Ishikawa (cell line): Measurements from ENCODE around the gene CRYGN.

Experiments used
- CREB1 ChIP-seq: IDR thresholded peaks from 2 replicates; pipeline ENCODE4 v1.6.1; 2012; ENCODE audit warnings: low read depth
- REST ChIP-seq: IDR thresholded peaks from 2 replicates; pipeline ENCODE4 v1.6.1; 2012; ENCODE audit warnings: low read depth, mild to moderate bottlenecking
- TAF1 ChIP-seq: IDR thresholded peaks from 2 replicates; pipeline ENCODE4 v1.6.1; 2012; ENCODE audit warnings: low read depth, mild to moderate bottlenecking

GRCh38 chr7:151402029-151402835 is 37.7 kb downstream of the CRYGN start:
- no peak for TF ChIP-seq CREB1
- no peak for TF ChIP-seq TAF1
- TF ChIP-seq REST, result no peak
